Measurements from ENCODE around the gene ERLEC1.
A peak's percentile ranks its signal among the peaks of the same experiment; 100 is the strongest.
"Not testable (repeated sequence)": the region's sequence is repeated elsewhere in the genome, so short reads cannot be mapped to it uniquely, and the experiment has no call there.

The ERLEC1 gene

GRCh38 chr2:53786705-53787613 is at the start of gene ERLEC1, which contains the start of gene ASB3:
Gene ERLEC1, plus strand, starts transcription at chr2:53787044. Its CDS starts 167 bp downstream, at chr2:53787211.
Gene ASB3, minus strand, starts transcription at chr2:53786953. Its CDS starts 21,381 bp downstream, at chr2:53765572.
- DNase-seq (ENCODE audit: low read depth), result peak; percentile 72

DNA sequence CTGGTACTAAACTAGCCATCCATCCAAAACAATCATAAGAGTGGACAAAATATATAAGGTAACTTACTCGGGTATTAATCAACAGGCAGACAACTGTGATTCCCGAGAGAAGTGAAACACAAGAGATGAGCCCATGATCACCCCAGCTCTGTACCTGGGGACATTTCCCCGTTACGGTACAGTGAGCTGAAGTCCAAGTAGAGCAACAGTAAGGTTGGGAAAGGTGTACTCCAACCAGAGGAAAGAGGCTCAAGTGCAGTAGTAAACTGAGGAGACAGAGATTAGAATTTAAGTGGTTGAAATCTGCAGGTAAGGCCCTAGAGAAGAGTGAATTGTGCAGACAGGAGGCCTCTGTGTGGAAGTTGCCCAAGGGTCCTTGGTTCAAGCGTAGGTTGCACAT is 49.8 kb upstream of the ERLEC1 start:
- DNase-seq (ENCODE audit: low read depth), result no peak

GRCh38 chr2:53739032-53739431 is 47.8 kb upstream of the ERLEC1 start:
- DNase-seq (ENCODE audit: low read depth), result no peak

DNA sequence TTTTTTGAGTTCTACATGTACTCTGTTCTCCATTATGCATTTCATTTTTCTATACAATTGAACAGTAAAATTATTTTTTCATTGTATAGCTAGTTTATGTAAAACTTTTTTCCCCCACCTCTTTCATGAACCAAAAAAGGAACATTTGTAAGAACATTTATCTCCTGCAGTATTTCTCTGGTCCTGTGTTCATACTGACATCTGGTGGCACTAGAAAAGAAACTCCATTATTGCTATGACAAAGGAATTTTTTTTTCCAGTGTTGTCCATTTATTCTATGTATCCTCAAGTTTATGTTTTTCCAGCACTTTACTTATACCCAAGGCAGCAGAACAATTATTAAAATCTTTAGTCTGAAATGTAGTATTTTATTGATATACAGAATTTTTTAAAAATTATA is 46.7 kb upstream of the ERLEC1 start:
- DNase-seq (ENCODE audit: low read depth), result no peak

- no peak for DNase-seq (ENCODE audit: low read depth)
Measured at GRCh38 chr2:53744395-53745065, 42.3 kb upstream of the ERLEC1 start.

DNA sequence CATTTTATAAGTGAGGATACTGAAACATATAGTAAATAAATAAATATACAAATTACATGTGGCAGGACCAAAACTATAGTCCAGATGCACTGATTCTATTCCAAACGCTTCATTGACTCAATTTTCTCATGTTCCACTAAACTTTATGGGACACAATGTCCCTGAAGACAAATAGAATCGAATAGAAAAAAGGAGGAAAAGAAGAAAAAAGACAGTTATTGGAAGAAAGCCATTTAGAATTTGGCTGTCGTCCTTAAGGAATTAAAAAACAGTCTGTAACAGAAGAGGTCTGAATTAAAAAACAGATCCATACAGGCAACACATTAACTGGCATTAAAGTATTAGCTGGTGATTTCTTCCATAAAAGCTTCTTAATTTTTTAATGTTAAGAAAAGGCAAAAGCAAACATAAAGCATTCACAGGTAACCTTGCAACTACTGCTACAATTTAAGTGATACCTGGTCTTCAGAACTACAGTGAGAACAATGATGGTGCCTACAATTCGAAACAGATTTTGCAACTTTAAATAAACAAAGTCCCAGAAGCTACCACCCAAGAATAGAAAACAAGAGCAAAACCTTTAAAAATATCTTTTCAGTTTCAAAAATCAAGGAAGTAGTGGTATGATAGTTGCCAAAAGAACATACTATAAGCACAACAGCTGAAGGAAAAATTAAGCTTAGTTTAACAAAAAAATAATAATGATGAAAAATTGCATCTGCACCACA is 36.6 kb upstream of the ERLEC1 start:
- no peak for DNase-seq (ENCODE audit: low read depth)

DNA sequence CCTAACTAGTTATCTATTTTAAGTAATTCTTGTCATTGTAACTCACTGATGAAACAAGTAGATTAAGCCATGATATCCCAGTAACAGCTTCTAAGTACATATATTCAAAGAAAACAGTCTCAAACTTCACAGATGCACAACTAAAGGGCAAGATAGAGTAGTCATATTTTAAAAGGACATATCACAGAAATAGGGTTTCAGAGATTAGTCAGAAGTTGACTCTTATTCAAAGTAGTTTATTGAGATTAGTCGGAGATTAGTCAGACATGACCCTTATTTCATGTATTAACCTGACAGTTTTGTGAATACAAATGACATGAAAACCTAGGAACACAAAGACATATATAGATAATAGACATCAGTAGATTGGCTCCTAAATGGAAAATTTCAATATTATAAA is 35.1 kb upstream of the ERLEC1 start:
- DNase-seq (ENCODE audit: low read depth), result no peak

DNA sequence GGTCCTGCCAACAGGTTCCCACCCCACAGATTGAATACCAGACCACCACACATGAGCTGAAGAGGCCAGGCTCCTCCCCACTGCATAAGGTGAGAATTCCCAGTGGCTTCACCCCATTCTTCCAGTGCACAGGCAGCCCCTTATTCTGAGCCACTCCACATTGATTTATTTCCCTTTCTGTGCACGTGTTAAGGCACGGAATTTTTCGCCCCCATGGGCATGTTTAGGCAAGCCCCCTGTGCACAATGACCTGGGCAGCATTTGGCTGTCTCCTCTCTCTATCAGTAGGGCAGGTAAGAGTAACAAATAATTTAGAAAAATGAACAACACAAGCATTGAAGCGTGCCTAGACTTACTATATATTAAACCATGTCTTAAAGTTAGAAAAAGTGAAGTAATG is 34.5 kb upstream of the ERLEC1 start:
- no peak for DNase-seq (ENCODE audit: low read depth)

DNA sequence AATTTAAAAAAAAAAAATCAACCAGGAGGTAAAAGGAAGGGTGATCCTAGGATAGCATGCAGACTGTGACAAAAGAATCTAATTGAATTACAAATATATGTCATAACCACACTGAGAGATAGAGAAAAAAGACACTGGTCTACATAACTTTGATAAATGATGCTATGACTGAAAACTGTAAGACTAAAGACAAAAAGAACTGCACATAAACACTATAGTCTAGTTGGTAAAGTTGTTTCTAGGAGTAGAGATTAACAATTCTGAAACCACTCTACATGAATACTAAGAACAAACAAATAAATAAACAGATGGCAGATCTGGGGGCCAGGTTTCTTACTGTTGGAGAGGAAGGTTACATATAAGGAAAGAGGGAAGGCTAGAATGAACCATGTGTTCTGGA is 33.8 kb upstream of the ERLEC1 start:
- no peak for DNase-seq (ENCODE audit: low read depth)

DNA sequence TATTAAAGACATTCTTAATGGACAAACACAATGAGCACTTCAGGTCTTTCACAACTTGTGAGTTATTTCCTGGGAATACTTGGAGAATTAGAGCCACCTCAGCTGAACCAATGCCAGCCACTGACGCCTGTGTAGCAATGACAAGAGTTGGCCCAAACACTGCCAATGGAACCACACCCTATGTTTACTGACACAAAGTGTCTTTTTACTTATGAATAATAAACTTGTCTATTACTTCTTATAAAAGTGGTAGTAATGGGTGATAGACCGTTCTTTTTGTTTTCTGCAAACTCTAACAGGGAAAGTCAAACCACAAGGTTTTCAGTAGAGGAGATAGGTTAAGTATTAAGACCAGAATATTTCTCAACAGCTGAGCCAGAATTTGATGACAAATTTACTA is 31.7 kb upstream of the ERLEC1 start:
- no peak for DNase-seq (ENCODE audit: low read depth)

DNA sequence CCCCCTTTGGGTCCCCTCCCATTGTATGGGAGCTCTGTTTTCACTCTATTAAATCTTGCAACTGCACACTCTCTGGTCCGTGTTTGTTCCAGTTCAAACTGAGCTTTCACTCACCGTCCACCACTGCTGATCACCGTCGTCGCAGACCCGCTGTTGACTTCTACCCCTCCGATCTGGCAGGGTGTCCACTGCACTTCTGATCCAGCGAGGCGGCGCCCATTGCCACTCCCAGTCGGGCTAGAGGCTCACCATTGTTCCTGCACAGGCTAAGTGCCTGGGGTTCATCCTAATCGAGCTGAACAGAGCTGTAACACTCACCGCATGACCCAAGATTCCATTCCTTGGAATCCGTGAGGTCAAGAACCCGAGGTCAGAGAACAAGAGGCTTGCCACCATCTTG is 30.2 kb upstream of the ERLEC1 start:
- no peak for DNase-seq (ENCODE audit: low read depth)

DNA sequence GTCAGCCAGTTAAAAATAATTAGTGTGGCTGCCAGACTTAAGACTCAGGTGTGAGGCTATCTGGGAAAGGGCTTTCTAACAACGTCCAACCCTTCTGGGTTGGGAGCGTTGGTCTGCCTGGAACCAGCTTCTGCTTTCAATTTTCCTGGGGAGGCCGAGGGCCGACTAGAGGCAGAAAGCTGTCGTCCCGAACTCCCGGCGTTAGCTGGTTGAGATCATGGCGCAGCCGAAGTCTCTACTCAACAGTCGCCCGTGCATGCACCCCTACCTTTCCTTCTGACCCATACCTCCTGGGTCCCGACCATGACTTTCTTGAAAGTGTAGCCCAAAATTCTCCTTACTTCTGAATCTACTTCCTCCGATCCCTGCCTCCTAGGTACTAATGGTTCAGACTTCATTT is 29.6 kb upstream of the ERLEC1 start:
- DNase-seq (ENCODE audit: low read depth), result not testable (repeated sequence)

DNA sequence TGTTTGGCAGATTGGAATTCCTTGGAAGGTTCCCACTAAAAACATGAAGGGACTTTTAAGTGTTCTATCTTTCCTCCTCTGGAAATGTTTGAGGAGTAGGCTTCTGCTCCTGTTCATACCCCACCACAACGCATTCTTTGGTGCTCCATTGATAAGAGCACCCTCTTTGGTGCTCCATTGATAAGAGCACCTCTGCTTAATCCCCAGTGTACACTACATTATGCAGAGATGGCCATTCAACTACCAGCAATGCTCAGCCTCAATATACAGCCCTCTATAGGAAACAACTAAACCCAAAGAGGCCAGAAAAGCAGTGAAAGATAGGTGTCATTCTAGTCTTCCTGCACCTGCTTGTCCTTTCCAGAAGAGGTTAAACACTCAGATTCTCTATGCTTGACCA is 21.1 kb upstream of the ERLEC1 start:
- DNase-seq (ENCODE audit: low read depth), result no peak

GRCh38 chr2:53767405-53768241 is 19.2 kb upstream of the ERLEC1 start, which contains the start of gene CHAC2:
Gene CHAC2, plus strand, starts transcription at chr2:53767804. Its CDS starts 83 bp downstream, at chr2:53767887.
- DNase-seq (ENCODE audit: low read depth), result peak; percentile 58

DNA sequence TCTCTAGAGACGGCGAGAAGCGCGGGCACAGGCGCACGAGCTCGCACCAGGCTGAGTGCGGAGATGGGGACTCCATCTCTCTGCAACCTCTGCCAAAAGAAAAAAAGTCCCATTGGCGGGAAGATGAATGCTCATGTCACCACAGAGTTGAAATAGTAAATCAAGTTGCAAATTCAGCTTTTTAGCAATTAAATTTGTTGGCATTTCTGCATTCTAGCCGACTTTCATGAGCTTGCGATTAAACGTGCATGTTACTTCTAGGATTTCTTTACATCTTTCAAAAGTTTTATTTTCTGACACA is 18.7 kb upstream of the ERLEC1 start:
- DNase-seq (ENCODE audit: low read depth), result no peak

DNA sequence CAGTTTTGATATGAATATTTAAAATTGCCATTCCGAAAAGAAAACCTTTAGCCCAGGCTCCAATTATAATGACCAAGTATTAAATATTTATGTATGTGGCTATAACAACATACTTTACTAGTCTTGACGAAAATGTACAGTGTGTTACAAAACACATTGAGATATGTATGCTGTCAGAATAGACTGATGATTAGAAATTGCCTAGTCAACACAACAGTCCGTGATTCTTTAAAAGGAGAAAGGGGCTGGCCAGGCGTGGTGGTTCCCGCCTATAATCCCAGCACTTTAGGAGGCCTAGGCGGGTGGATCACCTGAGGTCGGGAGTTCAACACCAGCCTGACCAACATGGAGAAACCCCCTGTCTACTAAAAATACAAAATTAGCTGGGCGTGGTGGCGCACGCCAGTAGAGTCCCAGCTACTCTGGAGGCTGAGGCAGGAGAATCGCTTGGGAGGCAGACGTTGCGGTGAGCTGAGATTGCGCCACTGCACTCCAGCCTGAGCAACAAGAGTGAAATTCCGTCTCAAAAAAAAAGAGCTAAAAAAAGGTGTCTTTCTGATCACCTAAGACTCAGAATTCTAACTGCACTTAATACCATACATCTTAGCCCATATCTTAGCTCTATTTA is 17.4 kb upstream of the ERLEC1 start:
- DNase-seq (ENCODE audit: low read depth), result no peak

DNA sequence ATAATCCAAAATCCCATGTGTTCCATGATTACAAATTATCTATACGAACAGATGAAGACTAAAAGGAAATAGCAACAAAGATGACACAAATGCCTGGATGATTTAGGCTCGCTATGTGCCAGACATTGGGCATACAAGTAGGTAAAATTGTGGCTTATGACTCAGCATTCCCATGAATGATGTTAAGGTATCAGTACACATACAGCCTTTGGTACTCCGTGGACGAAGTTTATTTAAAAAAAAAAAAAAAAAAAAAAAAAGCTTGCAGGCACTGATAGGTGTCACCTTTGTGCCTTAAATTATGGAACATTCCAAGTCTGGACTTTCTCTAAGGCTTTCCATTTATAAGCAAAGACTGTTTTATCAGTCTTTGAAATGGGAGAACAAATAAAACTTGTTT is 16.6 kb upstream of the ERLEC1 start:
- no peak for DNase-seq (ENCODE audit: low read depth)

- no peak for DNase-seq (ENCODE audit: low read depth)
Measured at GRCh38 chr2:53777134-53777533, 9.7 kb upstream of the ERLEC1 start.

DNA sequence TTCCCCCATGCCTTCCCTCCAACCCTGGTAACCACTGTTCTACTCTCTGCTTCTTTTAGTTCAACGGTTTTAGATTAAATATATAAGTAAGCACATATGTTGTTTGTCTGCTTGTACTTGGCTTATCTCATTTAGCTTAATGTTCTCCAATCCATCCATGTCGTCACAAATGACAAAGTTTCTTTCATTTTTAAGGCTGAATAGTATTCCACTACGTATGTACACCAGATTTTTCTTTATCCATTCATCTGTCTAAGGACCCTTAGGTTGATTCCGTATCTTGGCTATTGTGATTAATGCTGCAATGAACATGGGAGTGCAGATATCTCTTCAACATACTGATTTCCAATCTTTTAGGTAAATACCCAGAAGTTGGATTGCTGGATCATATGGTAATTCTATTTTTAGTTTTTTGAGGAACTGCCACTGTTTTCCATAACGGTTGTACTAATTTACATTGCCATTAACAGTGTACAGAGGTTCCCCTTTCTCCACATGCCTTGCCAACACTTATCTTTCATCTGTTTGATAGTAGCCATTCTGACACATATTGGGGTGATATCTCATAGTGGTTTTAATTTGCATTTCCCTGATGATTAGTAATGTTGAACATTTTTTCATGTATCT is 8.2 kb upstream of the ERLEC1 start:
- no peak for DNase-seq (ENCODE audit: low read depth)

GRCh38 chr2:53780056-53780455 is 6.8 kb upstream of the ERLEC1 start:
- no peak for DNase-seq (ENCODE audit: low read depth)

GRCh38 chr2:53782676-53783075 is 4.2 kb upstream of the ERLEC1 start:
- no peak for DNase-seq (ENCODE audit: low read depth)

Measured in CMK (cell line).